Motor neuron (in vitro differentiated cells): ENCODE results near the gene ZNF688. TPM values are rescaled to one million over a fixed set of nuclear protein-coding genes. Genes with fewer than 3 reads are reported as not detected.
A peak's percentile ranks its signal among the peaks of the same experiment; 100 is the strongest.
"Not testable (repeated sequence)": the region's sequence is repeated elsewhere in the genome, so short reads cannot be mapped to it uniquely, and the experiment has no call there.

ENCODE experiments used
- ATAC-seq, 8 experiments: fragments of 200-7000 bp; cut with Tn5 transposase; replicated peaks in 6 of 8; 2 replicates each; pipeline ENCODE4 v1.8.0; 2021; ENCODE audit warnings: mild to moderate bottlenecking in 8 of 8, moderate library complexity in 8 of 8
- H3K27ac ChIP-seq, 2 donors: fragments of 250-450 bp; sonication (Bioruptor Pico); 2 replicates each; pipeline ENCODE4 v1.9.0; 2021; ENCODE audit warnings: antibody characterized with exemption in 2 of 2, mild to moderate bottlenecking in 2 of 2, moderate library complexity in 1 of 2
- H3K4me1 ChIP-seq, 2 donors: fragments of 250-450 bp; sonication (Bioruptor Pico); replicated peaks in 1 of 2; 2 replicates each; pipeline ENCODE4 v1.6.1; 2021; ENCODE audit warnings: antibody characterized with exemption in 2 of 2, mild to moderate bottlenecking in 2 of 2, moderate library complexity in 1 of 2
- H3K4me3 ChIP-seq, 5 donors: fragments of 250-450 bp; sonication (Bioruptor Pico); 2 replicates each; pipeline ENCODE4 v1.9.0; 2021; ENCODE audit warnings: antibody characterized with exemption in 5 of 5, mild to moderate bottlenecking in 5 of 5, moderate library complexity in 4 of 5
- WGBS, 10 experiments: fragments of 450-650 bp; shearing (Covaris generic); methylation state at CpG; one replicate each; pipeline ENCODE4 v1.0.0; 2022; 5-methylcytosine and 5-hydroxymethylcytosine counted together
- in situ Hi-C, 9 experiments: fragments of 400-800 bp; cut with MboI; loops; one replicate each; pipeline ENCODE4 v1.15.0; 2021; ENCODE audit warnings: low sequenced_read_pairs in 9 of 9, low pct_unique_long_range_greater_than_20kb in 2 of 9; ENCODE audit not compliant: unreplicated experiment in 9 of 9
- total RNA-seq, 8 experiments: library from RNA; unstranded; fragments of 300-600 nt; gene quantifications; 2 replicates each; pipeline versions ENCODE4 v1.2.3 to v1.2.4, GENCODE V29; 2022

The ZNF688 gene
- total RNA-seq, 8 experiments from 2014 or later, result 4.5 to 13.8 (median 8.0) TPM

GRCh38 chr16:30602616-30603277 lies 31.2 kb upstream of the ZNF688 start:
- Histone ChIP-seq H3K4me1 (no peaks in the 10 kb centered on the region), H3K27ac (no peak overlapping the region), H3K4me3 (no peak overlapping the region)
- in situ Hi-C loops, result no loop called here
- WGBS, 10 experiments, result 0 to 90% (median 63%) methylated on average over 1 to 2 of the region's 4 CpGs; no CpG with 5 or more reads in 3 of the 10 experiments
- ATAC-seq, result peak in 2 of 8 experiments; percentile 48 to 66

GRCh38 chr16:30601966-30602365 lies 30.5 kb upstream of the ZNF688 start:
- Histone ChIP-seq H3K4me1 (no peaks in the 10 kb centered on the region), H3K4me3 (no peak overlapping the region), H3K27ac (no peak overlapping the region)
- WGBS, 10 experiments, result 78 to 100% (median 89%) methylated on average over 1 to 3 of the region's 4 CpGs; no CpG with 5 or more reads in 1 of the 10 experiments
- in situ Hi-C loops, result no loop called here
- no peak for ATAC-seq

- Histone ChIP-seq H3K27ac (no peak overlapping the region), H3K4me3 (no peak overlapping the region), H3K4me1 (no peaks in the 10 kb centered on the region)
- WGBS, 10 experiments, result 83 to 100% (median 94%) methylated on average over 1 to 2 of the region's 2 CpGs; no CpG with 5 or more reads in 3 of the 10 experiments
- ATAC-seq, result no peak
- in situ Hi-C loops, result no loop called here
These were observed 29.4 kb upstream of the ZNF688 start for GRCh38 chr16:30600929-30601328.

- Histone ChIP-seq H3K27ac (no peak overlapping the region), H3K4me3 (no peak overlapping the region), H3K4me1 (no peaks in the 10 kb centered on the region)
- WGBS, 10 experiments, result 89 to 100% (median 96%) methylated on average over 1 to 3 of the region's 3 CpGs; no CpG with 5 or more reads in 4 of the 10 experiments
- no peak for ATAC-seq
- in situ Hi-C loops, result no loop called here
These were observed 28.7 kb upstream of the ZNF688 start for GRCh38 chr16:30600215-30600614.

- in situ Hi-C loops, result no loop called here
- H3K4me1 ChIP-seq, result no peaks in the 10 kb centered on the region
- H3K4me3 ChIP-seq, result no peak overlapping the region
- 40 to 100% (median 88%) methylated on average over 1 to 4 of the region's 4 CpGs; no CpG with 5 or more reads in 2 of the 10 experiments for WGBS, 10 experiments
- no peak overlapping the region for H3K27ac ChIP-seq
- no peak for ATAC-seq
These were observed 21.4 kb upstream of the ZNF688 start for GRCh38 chr16:30592871-30593270.

DNA sequence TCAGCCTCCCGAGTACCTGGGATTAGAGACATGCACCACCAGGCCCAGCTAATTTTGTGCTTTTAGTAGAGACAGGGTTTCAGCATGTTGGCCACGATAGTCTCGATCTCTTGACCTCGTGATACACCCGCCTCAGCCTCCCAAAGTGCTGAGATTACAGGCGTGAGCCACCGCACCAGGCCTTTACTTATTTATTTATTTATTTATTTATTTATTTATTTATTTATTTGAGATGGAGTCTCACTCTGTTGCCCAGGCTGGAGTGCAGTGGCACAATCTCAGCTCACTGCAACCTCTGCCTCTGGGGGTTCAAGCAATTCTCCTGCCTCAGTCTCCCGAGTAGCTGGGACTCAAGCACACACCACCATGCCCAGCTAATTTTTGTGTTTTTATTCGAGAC lies 19.4 kb upstream of the ZNF688 start:
- H3K27ac ChIP-seq, H3K4me1 ChIP-seq, in situ Hi-C loops, H3K4me3 ChIP-seq, ATAC-seq: not testable (repeated sequence)
- 91 to 100% (median 98%) methylated on average over 1 to 8 of the region's 9 CpGs; no CpG with 5 or more reads in 5 of the 10 experiments for WGBS, 10 experiments

DNA sequence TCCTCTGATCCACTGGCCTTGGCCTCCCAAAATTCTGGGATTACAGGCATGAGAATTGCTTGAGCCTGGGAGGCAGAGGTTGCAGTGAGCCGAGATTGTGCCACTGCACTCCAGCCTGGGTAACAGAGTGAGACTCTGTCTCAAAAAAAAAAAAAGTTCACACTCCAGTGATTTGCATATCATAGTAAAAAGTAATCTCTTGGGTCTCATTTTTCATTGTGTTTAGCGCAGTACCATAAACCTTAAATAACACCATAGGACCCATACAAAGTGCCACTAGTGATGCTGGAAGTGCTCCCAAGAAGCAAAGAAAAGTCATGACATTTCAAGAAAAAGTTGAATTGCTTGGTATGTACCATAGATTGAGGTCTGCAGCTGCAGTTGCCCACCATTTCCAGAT lies 18.1 kb upstream of the ZNF688 start:
- H3K27ac ChIP-seq, ATAC-seq, H3K4me3 ChIP-seq, in situ Hi-C loops, H3K4me1 ChIP-seq: not testable (repeated sequence)
- 100% methylated on average over 1 to 2 of the region's 2 CpGs; no CpG with 5 or more reads in 5 of the 10 experiments for WGBS, 10 experiments

GRCh38 chr16:30588651-30589050 lies 17.1 kb upstream of the ZNF688 start:
- no peak overlapping the region for H3K4me3 ChIP-seq

GRCh38 chr16:30585400-30586191 lies 14.1 kb upstream of the ZNF688 start, which contains the start of gene ZNF785:
Gene ZNF785 (minus strand): TSS chr16:30585697. CDS start chr16:30585611, 86 bp downstream.
- Histone ChIP-seq H3K4me1 (peaks cover 7 to 14% of the 10 kb centered on the region in 2 donors), H3K4me3 (peak within 1 kb of the TSS; percentile 55 to 81 (median 71)), H3K27ac (peak within 1 kb of the TSS; percentile 78 to 87)
- WGBS, 10 experiments, result 0 to 56% (median 3%) methylated on average over 5 to 15 of the region's 50 CpGs; no CpG with 5 or more reads in 4 of the 10 experiments
- peak; percentile 96 to 99 (median 99) for ATAC-seq
- in situ Hi-C loops, result no loop called here

More at GRCh38 chr16:30588651-30589050, 17.1 kb upstream of the ZNF688 start:
- H3K4me1 ChIP-seq, result peaks cover 7 to 14% of the 10 kb centered on the region in 2 donors
- no peak for ATAC-seq
- H3K27ac ChIP-seq, result no peak overlapping the region
- in situ Hi-C loops, result no loop called here
- WGBS, 10 experiments, result 80 to 100% (median 96%) methylated on average over 1 to 2 of the region's 2 CpGs; no CpG with 5 or more reads in 6 of the 10 experiments

GRCh38 chr16:30585022-30585399 lies 13.5 kb upstream of the ZNF688 start:
- H3K27ac ChIP-seq, result peak overlapping the region; percentile 78 to 87
- in situ Hi-C loops, result no loop called here
- WGBS, 10 experiments, result 0 to 11% (median 0%) methylated on average over 3 to 10 of the region's 23 CpGs; no CpG with 5 or more reads in 7 of the 10 experiments

GRCh38 chr16:30582611-30583340 lies 11.3 kb upstream of the ZNF688 start:
- no peak overlapping the region for H3K27ac ChIP-seq
- ATAC-seq, result no peak
- H3K4me1 ChIP-seq, result peaks cover 7 to 14% of the 10 kb centered on the region in 2 donors
- 95 to 100% (median 99%) methylated on average over 4 to 13 of the region's 48 CpGs; no CpG with 5 or more reads in 4 of the 10 experiments for WGBS, 10 experiments
- H3K4me3 ChIP-seq, result no peak overlapping the region
- in situ Hi-C loops, result no loop called here

More at GRCh38 chr16:30585022-30585399, 13.5 kb upstream of the ZNF688 start:
- H3K4me3 ChIP-seq, result peak overlapping the region; percentile 55 to 81 (median 71)
- H3K4me1 ChIP-seq, result peaks cover 7 to 14% of the 10 kb centered on the region in 2 donors
- ATAC-seq, result peak in 1 of 8 experiments; percentile 13

- Histone ChIP-seq H3K4me3 (no peak overlapping the region), H3K4me1 (peaks cover 7 to 10% of the 10 kb centered on the region in 2 donors), H3K27ac (no peak overlapping the region)
- in situ Hi-C loops, result no loop called here
- 17 to 100% (median 100%) methylated on average over 1 to 5 of the region's 7 CpGs; no CpG with 5 or more reads in 2 of the 10 experiments for WGBS, 10 experiments
- no peak for ATAC-seq
These were observed 9.9 kb upstream of the ZNF688 start for GRCh38 chr16:30581457-30581856.
